Activated naive CD8-positive, alpha-beta T cell (primary cell): ENCODE data around the gene ABHD17A.
"Not testable (repeated sequence)": the region's sequence is repeated elsewhere in the genome, so short reads cannot be mapped to it uniquely, and the experiment has no call there.

ENCODE experiments used
- H3K27ac Mint-ChIP-seq: one replicate; pipeline ENCODE4 v1.8.0; 2021; ENCODE audit warnings: mixed read lengths
- H3K27me3 Mint-ChIP-seq: one replicate; pipeline ENCODE4 v1.8.0; 2021; ENCODE audit warnings: mixed read lengths
- H3K36me3 Mint-ChIP-seq: one replicate; pipeline ENCODE4 v1.8.0; 2021; ENCODE audit warnings: mixed read lengths
- H3K4me1 Mint-ChIP-seq: one replicate; pipeline ENCODE4 v1.8.0; 2021; ENCODE audit warnings: low read depth, mixed read lengths
- H3K4me3 Mint-ChIP-seq: one replicate; pipeline ENCODE4 v1.8.0; 2021; ENCODE audit warnings: mild to moderate bottlenecking, mixed read lengths
- H3K9me3 Mint-ChIP-seq: one replicate; pipeline ENCODE4 v1.8.0; 2021; ENCODE audit warnings: low read depth, mixed read lengths

ABHD17A gene

GRCh38 chr19:1902923-1903322 is 17.6 kb upstream of the ABHD17A start:
- Mint-ChIP-seq H3K27me3 (no peaks in the 10 kb centered on the region), H3K27ac (no peak overlapping the region), H3K4me1 (peaks cover 23% of the 10 kb centered on the region)

GRCh38 chr19:1901940-1902404 is 16.7 kb upstream of the ABHD17A start:
- no peak overlapping the region for H3K4me3 Mint-ChIP-seq
- H3K4me1 Mint-ChIP-seq: peaks cover 28% of the 10 kb centered on the region
- no peaks in the 10 kb centered on the region for H3K27me3 Mint-ChIP-seq
- no peaks in the 10 kb centered on the region for H3K36me3 Mint-ChIP-seq
- H3K9me3 Mint-ChIP-seq: no peaks in the 10 kb centered on the region
- H3K27ac Mint-ChIP-seq: no peak overlapping the region

More at GRCh38 chr19:1902923-1903322, 17.6 kb upstream of the ABHD17A start:
- Mint-ChIP-seq H3K4me3 (no peak overlapping the region), H3K36me3 (no peaks in the 10 kb centered on the region), H3K9me3 (no peaks in the 10 kb centered on the region)

- Mint-ChIP-seq H3K9me3 (no peaks in the 10 kb centered on the region), H3K4me3 (peak overlapping the region; percentile 47), H3K27me3 (no peaks in the 10 kb centered on the region), H3K4me1 (peaks cover 27% of the 10 kb centered on the region), H3K36me3 (no peaks in the 10 kb centered on the region), H3K27ac (peak overlapping the region; percentile 98)
These were observed 11.2 kb upstream of the ABHD17A start for GRCh38 chr19:1896508-1896907.

GRCh38 chr19:1893791-1894190 is 8.5 kb upstream of the ABHD17A start:
- no peaks in the 10 kb centered on the region for H3K9me3 Mint-ChIP-seq
- no peaks in the 10 kb centered on the region for H3K27me3 Mint-ChIP-seq
- H3K36me3 Mint-ChIP-seq: no peaks in the 10 kb centered on the region
- peak overlapping the region; percentile 81 for H3K27ac Mint-ChIP-seq
- H3K4me3 Mint-ChIP-seq: no peak overlapping the region
- H3K4me1 Mint-ChIP-seq: peaks cover 27% of the 10 kb centered on the region

- no peaks in the 10 kb centered on the region for H3K27me3 Mint-ChIP-seq
- no peaks in the 10 kb centered on the region for H3K9me3 Mint-ChIP-seq
- no peaks in the 10 kb centered on the region for H3K36me3 Mint-ChIP-seq
- H3K27ac Mint-ChIP-seq: no peak overlapping the region
- no peak overlapping the region for H3K4me3 Mint-ChIP-seq
- peaks cover 7% of the 10 kb centered on the region for H3K4me1 Mint-ChIP-seq
These were observed 4.6 kb upstream of the ABHD17A start for GRCh38 chr19:1889907-1890306.

- Mint-ChIP-seq H3K4me3 (no peak overlapping the region), H3K27ac (no peak overlapping the region), H3K36me3 (no peaks in the 10 kb centered on the region), H3K27me3 (no peaks in the 10 kb centered on the region), H3K9me3 (no peaks in the 10 kb centered on the region), H3K4me1 (peaks cover 9% of the 10 kb centered on the region)
These were observed 3.1 kb upstream of the ABHD17A start for GRCh38 chr19:1888385-1888784.

GRCh38 chr19:1886360-1886759 is 1.1 kb upstream of the ABHD17A start:
- not testable (repeated sequence) for H3K9me3 Mint-ChIP-seq, H3K4me3 Mint-ChIP-seq, H3K27ac Mint-ChIP-seq, H3K27me3 Mint-ChIP-seq, H3K36me3 Mint-ChIP-seq
- peaks cover 24% of the 10 kb centered on the region for H3K4me1 Mint-ChIP-seq

GRCh38 chr19:1884719-1885334 is 469 bp downstream of the ABHD17A start:
- Mint-ChIP-seq H3K9me3 (no peaks in the 10 kb centered on the region), H3K36me3 (no peaks in the 10 kb centered on the region), H3K4me3 (peak overlapping the region; percentile 99), H3K4me1 (peaks cover 27% of the 10 kb centered on the region), H3K27me3 (no peaks in the 10 kb centered on the region), H3K27ac (peak overlapping the region; percentile 96)

- Mint-ChIP-seq H3K27ac (peak overlapping the region; percentile 96), H3K4me1 (peaks cover 27% of the 10 kb centered on the region), H3K9me3 (no peaks in the 10 kb centered on the region), H3K36me3 (no peaks in the 10 kb centered on the region), H3K27me3 (no peaks in the 10 kb centered on the region), H3K4me3 (peak overlapping the region; percentile 99)
These were observed 991 bp downstream of the ABHD17A start for GRCh38 chr19:1884291-1884718.

GRCh38 chr19:1883784-1884183 is 1.5 kb downstream of the ABHD17A start:
- Mint-ChIP-seq H3K9me3 (no peaks in the 10 kb centered on the region), H3K36me3 (no peaks in the 10 kb centered on the region), H3K4me3 (peak overlapping the region; percentile 99), H3K4me1 (peaks cover 27% of the 10 kb centered on the region), H3K27ac (peak overlapping the region; percentile 96), H3K27me3 (no peaks in the 10 kb centered on the region)

- Mint-ChIP-seq H3K27me3 (no peaks in the 10 kb centered on the region), H3K27ac (peak overlapping the region; percentile 96), H3K4me1 (peaks cover 27% of the 10 kb centered on the region), H3K9me3 (no peaks in the 10 kb centered on the region), H3K4me3 (peak overlapping the region; percentile 99), H3K36me3 (no peaks in the 10 kb centered on the region)
These were observed 2.3 kb downstream of the ABHD17A start for GRCh38 chr19:1882786-1883692.

- H3K4me1 Mint-ChIP-seq: peaks cover 26% of the 10 kb centered on the region
- H3K27me3 Mint-ChIP-seq: no peaks in the 10 kb centered on the region
- H3K27ac Mint-ChIP-seq: peak overlapping the region; percentile 96
- H3K36me3 Mint-ChIP-seq: no peaks in the 10 kb centered on the region
- no peaks in the 10 kb centered on the region for H3K9me3 Mint-ChIP-seq
- H3K4me3 Mint-ChIP-seq: peak overlapping the region; percentile 99
These were observed 3.1 kb downstream of the ABHD17A start for GRCh38 chr19:1882089-1882785.

GRCh38 chr19:1881393-1882088 is 3.8 kb downstream of the ABHD17A start:
- H3K9me3 Mint-ChIP-seq, H3K36me3 Mint-ChIP-seq, H3K27me3 Mint-ChIP-seq: not testable (repeated sequence)
- Mint-ChIP-seq H3K4me1 (peaks cover 27% of the 10 kb centered on the region), H3K27ac (peak overlapping the region; percentile 96), H3K4me3 (peak overlapping the region; percentile 99)

GRCh38 chr19:1880611-1881392 is 4.5 kb downstream of the ABHD17A start:
- no peaks in the 10 kb centered on the region for H3K9me3 Mint-ChIP-seq
- no peaks in the 10 kb centered on the region for H3K27me3 Mint-ChIP-seq
- H3K27ac Mint-ChIP-seq: peak overlapping the region; percentile 16
- peaks cover 32% of the 10 kb centered on the region for H3K4me1 Mint-ChIP-seq
- H3K4me3 Mint-ChIP-seq: peak overlapping the region; percentile 64
- H3K36me3 Mint-ChIP-seq: no peaks in the 10 kb centered on the region
